Ovary (tissue), 9 donors: ENCODE measurements around the gene PIBF1. TPM values are rescaled to one million over a fixed set of nuclear protein-coding genes. Genes with fewer than 3 reads are reported as not detected.

Experiments used
- DNase-seq, 5 donors: peaks; one replicate each; pipeline ENCODE4 v3.0.0-alpha.2; 2019 to 2020
- H3K27ac ChIP-seq, 2 donors: fragments of 200-600 bp; one replicate each; pipeline versions ENCODE4 v1.5.1 to v1.8.0; 2019 to 2022
- H3K27me3 ChIP-seq: fragments of 200-600 bp; one replicate; pipeline ENCODE4 v1.8.0; 2022
- H3K36me3 ChIP-seq: fragments of 200-600 bp; sonication (generic); one replicate; pipeline ENCODE4 v1.5.1; 2019
- H3K4me1 ChIP-seq: one replicate; pipeline ENCODE4 v1.8.1; 2013; ENCODE audit warnings: mild to moderate bottlenecking, moderate library complexity; ENCODE audit not compliant: insufficient read depth
- H3K4me3 ChIP-seq: fragments of 200-600 bp; sonication (generic); one replicate; pipeline ENCODE4 v1.5.1; 2017
- H3K9me3 ChIP-seq, 2 donors: fragments of 200-600 bp in 1 of 2; sonication (generic) in 1 of 2; one replicate each; pipeline versions ENCODE4 v1.5.1 to v1.8.1; 2013 to 2019; ENCODE audit warnings: mild to moderate bottlenecking in 1 of 2, moderate library complexity in 1 of 2
- EP300 ChIP-seq: sonication (generic); formaldehyde crosslinking; IDR thresholded peaks from one replicate; pipeline ENCODE4 v1.6.1; 2017; ENCODE audit warnings: antibody characterized with exemption
- POLR2A ChIP-seq: fragments of 450-650 bp; IDR thresholded peaks from one replicate; pipeline ENCODE4 v1.6.1; 2017; ENCODE audit warnings: antibody characterized with exemption, mild to moderate bottlenecking, moderate library complexity
- WGBS, 3 donors: extraction: QIAGEN DNeasy Blood & Tissue Kit in 1 of 3; methylation state at CpG; one replicate each; pipeline versions ENCODE4 v1.1.5 to v1.1.7; 2013 to 2017; 5-methylcytosine and 5-hydroxymethylcytosine counted together
- intact Hi-C, 4 donors: fragments of 100-400 bp; cut with DNase I; formaldehyde crosslinking; loops; one replicate each; pipeline versions ENCODE4 v1.11.0 to v1.15.1; 2022 to 2023
- polyA plus RNA-seq, 2 donors: library from polyadenylated mRNA; stranded (reverse); fragments of 200-250 nt in 1 of 2; fragments of 350-450 nt in 1 of 2; fragmentation: Illumina TruSeq in 1 of 2; extraction: RNeasy Lipid Tissue Mini Kit (QIAGEN cat#74804) in 1 of 2; gene quantifications; one replicate each; pipeline ENCODE4 v1.2.3, GENCODE V29; 2013 to 2014
- total RNA-seq, 7 donors: library from RNA; depleted of rRNA in 2 of 7; stranded (reverse); fragments of >200 nt in 2 of 7; fragmentation: NEBNext Ultra II Directional in 3 of 7; extraction: Animal tissue kit (Norgen Biotek cat#: 25700) in 3 of 7; gene quantifications; one replicate each; pipeline versions ENCODE4 v1.1.0 to v1.2.4, GENCODE V29; 2016 to 2023
- TF ChIP-seq, protein P1 (sequence below), 3 donors: fragments of 450-650 bp in 2 of 3; fragments of 200-600 bp in 1 of 3; IDR thresholded peaks; one replicate each; pipeline versions ENCODE4 v1.5.1 to v1.8.0; 2016 to 2022; ENCODE audit warnings: antibody characterized with exemption in 3 of 3, mild to moderate bottlenecking in 1 of 3
- donor health status: DM: no; HTN: no; CAD: no; lungs with moderate emphysema.
- donor health status: DM: no; HTN: no; CAD: no.
- donor health status: Bipolar disorder and iron deficiency.
- donor health status: DM: yes; HTN: yes; CAD: no.
- donor health status: DM: no; HTN: no; CAD: no.
- donor health status: DM: yes; HTN: yes; CAD: no.

The PIBF1 gene
- total and polyA plus RNA-seq, 9 donors, result 9.8 to 45.7 (median 22.0) TPM

DNA sequence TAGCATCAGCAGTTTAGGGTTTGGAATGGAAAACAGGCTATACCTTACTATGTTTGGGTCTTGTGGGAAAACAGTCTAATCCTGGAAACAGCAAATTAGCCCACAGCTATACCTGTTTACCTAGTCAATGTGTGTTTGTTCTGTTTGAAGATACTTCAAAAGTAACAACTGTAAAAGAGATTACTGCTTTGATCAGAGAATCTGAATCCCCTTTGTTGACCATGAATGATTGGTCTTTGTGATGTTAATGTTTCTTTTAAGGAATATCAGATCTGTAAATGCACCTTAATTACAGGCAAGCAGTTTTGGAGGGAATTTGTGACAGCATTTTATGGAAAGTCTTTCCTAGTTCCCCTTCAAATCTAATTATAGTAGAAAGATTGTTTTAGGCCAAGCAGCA, 256.1 kb downstream of the PIBF1 start:
- Histone ChIP-seq H3K4me3 (no peak overlapping the region), H3K36me3 (no peaks in the 10 kb centered on the region), H3K27me3 (no peaks in the 10 kb centered on the region), H3K9me3 (no peaks in the 10 kb centered on the region), H3K27ac (no peak overlapping the region), H3K4me1 (no peaks in the 10 kb centered on the region)
- intact Hi-C loops, result no loop called here
- no peak for DNase-seq
- TF ChIP-seq POLR2A (no peak), EP300 (no peak)
- TF ChIP-seq, protein P1, sequence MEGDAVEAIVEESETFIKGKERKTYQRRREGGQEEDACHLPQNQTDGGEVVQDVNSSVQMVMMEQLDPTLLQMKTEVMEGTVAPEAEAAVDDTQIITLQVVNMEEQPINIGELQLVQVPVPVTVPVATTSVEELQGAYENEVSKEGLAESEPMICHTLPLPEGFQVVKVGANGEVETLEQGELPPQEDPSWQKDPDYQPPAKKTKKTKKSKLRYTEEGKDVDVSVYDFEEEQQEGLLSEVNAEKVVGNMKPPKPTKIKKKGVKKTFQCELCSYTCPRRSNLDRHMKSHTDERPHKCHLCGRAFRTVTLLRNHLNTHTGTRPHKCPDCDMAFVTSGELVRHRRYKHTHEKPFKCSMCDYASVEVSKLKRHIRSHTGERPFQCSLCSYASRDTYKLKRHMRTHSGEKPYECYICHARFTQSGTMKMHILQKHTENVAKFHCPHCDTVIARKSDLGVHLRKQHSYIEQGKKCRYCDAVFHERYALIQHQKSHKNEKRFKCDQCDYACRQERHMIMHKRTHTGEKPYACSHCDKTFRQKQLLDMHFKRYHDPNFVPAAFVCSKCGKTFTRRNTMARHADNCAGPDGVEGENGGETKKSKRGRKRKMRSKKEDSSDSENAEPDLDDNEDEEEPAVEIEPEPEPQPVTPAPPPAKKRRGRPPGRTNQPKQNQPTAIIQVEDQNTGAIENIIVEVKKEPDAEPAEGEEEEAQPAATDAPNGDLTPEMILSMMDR (IDR thresholded peaks at IDR 0.05), result no peak

GRCh38 chr13:73039201-73040108, 257.5 kb downstream of the PIBF1 start:
- H3K27ac ChIP-seq, result no peak overlapping the region
- no peaks in the 10 kb centered on the region for H3K36me3 ChIP-seq
- no peak for TF ChIP-seq POLR2A
- no peak for TF ChIP-seq EP300
- TF ChIP-seq, protein P1 (IDR thresholded peaks at IDR 0.05), result no peak
- no peaks in the 10 kb centered on the region for H3K27me3 ChIP-seq
- no peak overlapping the region for H3K4me3 ChIP-seq
- H3K9me3 ChIP-seq, result no peaks in the 10 kb centered on the region
- no peaks in the 10 kb centered on the region for H3K4me1 ChIP-seq
- no peak for DNase-seq
- 82 to 84% (median 83%) methylated on average over 2 of the region's 2 CpGs for WGBS, 3 donors
- intact Hi-C loops, result no loop called here

GRCh38 chr13:73040484-73040883, 258.6 kb downstream of the PIBF1 start:
- TF ChIP-seq POLR2A (no peak), EP300 (no peak)
- TF ChIP-seq, protein P1 (IDR thresholded peaks at IDR 0.05), result no peak
- no peak overlapping the region for H3K4me3 ChIP-seq
- no peaks in the 10 kb centered on the region for H3K9me3 ChIP-seq
- intact Hi-C loops, result no loop called here
- 91 to 94% (median 93%) methylated on average over 3 of the region's 3 CpGs for WGBS, 3 donors
- H3K36me3 ChIP-seq, result no peaks in the 10 kb centered on the region
- H3K27ac ChIP-seq, result no peak overlapping the region
- no peaks in the 10 kb centered on the region for H3K4me1 ChIP-seq
- DNase-seq, result no peak
- H3K27me3 ChIP-seq, result no peaks in the 10 kb centered on the region

DNA sequence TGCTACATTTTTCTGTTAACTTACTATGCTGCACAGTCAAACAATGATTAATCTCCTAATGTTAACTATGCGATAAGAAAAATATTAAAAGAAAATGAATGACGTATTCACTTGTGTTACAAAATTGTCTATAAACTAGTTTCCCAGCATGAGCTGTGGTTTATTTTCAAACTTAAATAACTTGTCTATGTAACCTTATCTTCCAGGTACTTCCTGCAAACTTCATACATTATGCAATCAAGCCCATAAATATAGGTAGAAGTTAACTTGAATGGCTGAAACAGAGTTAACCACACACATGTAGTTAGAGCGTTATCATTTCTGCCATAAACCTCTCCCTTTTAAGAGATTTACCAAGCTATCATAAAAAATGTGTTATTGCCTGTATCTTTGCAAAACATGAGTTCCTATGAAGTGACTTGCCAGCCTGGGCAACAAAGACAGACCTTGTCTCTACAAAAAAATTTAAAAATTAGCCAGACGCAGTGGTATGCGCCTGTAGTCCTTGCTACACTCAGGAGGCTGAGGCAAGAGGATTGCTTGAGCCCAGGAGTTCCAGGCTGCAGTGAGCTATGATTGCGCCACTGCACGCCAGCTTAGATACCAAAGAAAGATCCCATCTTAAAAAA, 259.1 kb downstream of the PIBF1 start:
- Histone ChIP-seq H3K9me3 (no peaks in the 10 kb centered on the region), H3K36me3 (no peaks in the 10 kb centered on the region), H3K27me3 (no peaks in the 10 kb centered on the region), H3K27ac (no peak overlapping the region), H3K4me1 (no peaks in the 10 kb centered on the region), H3K4me3 (no peak overlapping the region)
- intact Hi-C loops, result no loop called here
- WGBS, 3 donors, result 92 to 93% (median 93%) methylated on average over 7 of the region's 7 CpGs
- TF ChIP-seq POLR2A, result no peak
- no peak for TF ChIP-seq EP300
- TF ChIP-seq, protein P1 (IDR thresholded peaks at IDR 0.05), result no peak
- DNase-seq, result no peak
